Activated CD8-positive, alpha-beta T cell treated with anti-CD3 and anti-CD28 coated beads for 36 hours (primary cell): ENCODE data around the gene MAPK1. TPM values are rescaled to one million over a fixed set of nuclear protein-coding genes. Genes with fewer than 3 reads are reported as not detected.

Source experiments
- ATAC-seq: fragments of 200-7000 bp; cut with Tn5 transposase; one replicate; pipeline ENCODE4 v1.10.0; 2021; ENCODE audit warnings: mild to moderate bottlenecking, moderate library complexity
- CTCF ChIA-PET: fragments of 350-600 bp; sonication (Branson Sonifier 250); formaldehyde crosslinking; loops from one replicate; lab custom pipeline; 2021; ENCODE audit warnings: antibody characterized with exemption; lab: Charles Lee
- POLR2A ChIA-PET: fragments of 350-600 bp; sonication (Branson Sonifier 250); formaldehyde crosslinking; loops from one replicate; lab custom pipeline; 2021; ENCODE audit warnings: antibody characterized with exemption; lab: Charles Lee
- DNase-seq: peaks from one replicate; pipeline ENCODE4 v3.0.0-alpha.2; 2020
- H3K27ac Mint-ChIP-seq: one replicate; pipeline ENCODE4 v1.8.0; 2021; ENCODE audit warnings: mild to moderate bottlenecking, mixed read lengths
- H3K27me3 Mint-ChIP-seq: one replicate; pipeline ENCODE4 v1.8.0; 2021; ENCODE audit warnings: mixed read lengths
- H3K36me3 Mint-ChIP-seq: one replicate; pipeline ENCODE4 v1.8.0; 2021; ENCODE audit warnings: low read depth, mixed read lengths
- H3K4me1 Mint-ChIP-seq: one replicate; pipeline ENCODE4 v1.8.0; 2021; ENCODE audit warnings: low read depth, mixed read lengths
- H3K4me3 Mint-ChIP-seq: one replicate; pipeline ENCODE4 v1.8.0; 2021; ENCODE audit warnings: mild to moderate bottlenecking, moderate library complexity, mixed read lengths
- H3K9me3 Mint-ChIP-seq: one replicate; pipeline ENCODE4 v1.8.0; 2021; ENCODE audit warnings: mixed read lengths
- CTCF ChIP-seq: fragments of 200-600 bp; IDR thresholded peaks from one replicate; pipeline ENCODE4 v1.8.0; 2022; ENCODE audit warnings: antibody characterized with exemption, mild to moderate bottlenecking
- intact Hi-C: fragments of 100-400 bp; cut with micrococcal nuclease; formaldehyde crosslinking; loops from one replicate; pipeline ENCODE4 v1.10.0; 2022
- total RNA-seq, 2 experiments: library from RNA; stranded (reverse); gene quantifications; one replicate each; pipeline ENCODE4 v1.2.3, GENCODE V29; 2021

MAPK1 gene
- total RNA-seq, 2 experiments from 2014 or later, result 87.1 to 93.4 TPM

DNA sequence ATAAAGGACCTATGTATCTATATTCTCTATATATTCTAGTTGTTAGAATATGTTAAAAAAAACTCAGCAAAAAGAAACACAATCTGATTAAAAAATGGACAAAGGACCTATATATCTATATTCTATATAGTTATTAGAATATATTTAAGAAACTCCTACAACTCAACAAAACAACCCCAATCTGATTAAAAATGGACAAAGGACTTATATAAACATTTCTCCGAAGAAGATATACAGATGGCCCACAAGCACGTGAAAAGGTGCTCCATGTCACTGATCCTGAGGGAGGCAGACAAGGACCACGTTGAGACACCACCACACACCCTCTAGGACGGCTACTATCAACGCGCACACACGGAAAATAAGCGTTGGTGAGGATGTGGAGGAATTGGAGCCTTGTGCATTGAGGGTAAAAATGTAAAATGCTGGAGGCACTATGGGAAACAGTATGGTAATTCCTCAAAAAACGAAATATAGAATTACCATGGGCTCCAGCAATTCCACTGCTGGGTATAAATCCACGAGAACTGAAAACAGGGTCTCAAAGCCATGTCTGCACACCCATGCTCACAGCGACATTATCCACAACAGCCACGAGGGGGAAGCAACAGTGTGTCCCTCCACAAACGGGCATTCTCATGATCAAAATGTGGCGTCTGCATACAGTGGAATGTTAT is 154.6 kb downstream of the MAPK1 start:
- intact Hi-C loops, result loop anchor here (2.0 to 5.0 kb wide), 2 partner anchors 224 to 240 kb away; partner anchors contain the start of gene PPM1F
- Mint-ChIP-seq H3K27me3 (no peaks in the 10 kb centered on the region), H3K4me1 (peaks cover 7% of the 10 kb centered on the region), H3K36me3 (no peaks in the 10 kb centered on the region), H3K9me3 (no peaks in the 10 kb centered on the region), H3K4me3 (no peak overlapping the region), H3K27ac (no peak overlapping the region)
- DNase-seq (peak; percentile 76), ATAC-seq (peak; percentile 94)
- ChIA-PET POLR2A (no interaction called here), CTCF (interaction anchor here (0.7 to 2.3 kb wide), 9 partner anchors 14 to 240 kb away, joined by 3 to 8 read pairs (median 3); partner anchors contain the start of gene PPM1F)
- peak; percentile 92 for TF ChIP-seq CTCF

DNA sequence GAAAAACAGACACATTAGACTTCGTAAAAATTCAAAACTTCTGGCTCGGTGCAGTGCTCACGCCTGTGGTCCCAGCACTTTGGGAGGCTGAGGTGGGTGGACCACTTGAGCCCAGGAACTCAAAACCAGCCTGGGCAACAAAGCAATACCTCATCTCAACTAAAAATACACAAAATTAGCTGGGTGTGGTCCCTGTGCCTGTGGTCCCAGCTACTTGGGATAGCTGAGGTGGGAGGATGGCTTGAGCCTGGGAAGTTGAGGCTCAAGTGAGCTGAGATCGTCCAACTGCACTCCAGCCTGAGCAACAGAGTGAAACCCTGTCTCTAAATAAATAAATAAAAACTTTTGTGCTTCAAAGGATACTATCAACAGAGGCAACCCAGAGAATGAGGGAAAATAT is 155.6 kb downstream of the MAPK1 start:
- DNase-seq, result no peak
- TF ChIP-seq CTCF, result no peak
- no peaks in the 10 kb centered on the region for H3K27me3 Mint-ChIP-seq
- H3K27ac Mint-ChIP-seq, result no peak overlapping the region
- ChIA-PET POLR2A (no interaction called here), CTCF (interaction anchor here (1.5 kb wide), 1 partner anchor 226 kb away, joined by 3 read pairs; no protein-coding TSS in a partner anchor)
- no peak for ATAC-seq
- H3K36me3 Mint-ChIP-seq, result no peaks in the 10 kb centered on the region
- intact Hi-C loops, result loop anchor here (2.0 to 5.0 kb wide), 2 partner anchors 225 to 241 kb away; partner anchors contain the start of gene PPM1F
- peaks cover 7% of the 10 kb centered on the region for H3K4me1 Mint-ChIP-seq
- no peaks in the 10 kb centered on the region for H3K9me3 Mint-ChIP-seq
- H3K4me3 Mint-ChIP-seq, result no peak overlapping the region

DNA sequence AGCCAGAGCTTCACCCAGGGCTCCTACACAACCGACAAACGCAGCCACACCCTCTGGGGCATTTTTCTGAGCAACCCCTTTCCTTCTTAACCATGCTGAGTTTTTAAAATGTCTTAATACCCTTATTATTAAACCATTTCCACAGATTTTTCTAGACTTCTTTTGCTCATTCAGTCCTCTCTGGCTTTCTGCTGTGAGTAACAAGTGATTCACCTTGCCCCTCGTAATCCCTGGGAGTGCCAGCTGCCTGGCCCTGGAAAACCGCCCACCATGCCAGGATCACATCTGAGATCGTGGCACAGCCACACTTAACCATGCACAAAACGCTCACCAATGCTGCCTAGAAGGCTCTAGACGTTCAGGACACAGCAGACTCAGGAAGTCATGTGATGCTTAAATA is 157.3 kb downstream of the MAPK1 start:
- no peaks in the 10 kb centered on the region for H3K9me3 Mint-ChIP-seq
- POLR2A ChIA-PET, result no interaction called here
- no peak overlapping the region for H3K4me3 Mint-ChIP-seq
- no peak for TF ChIP-seq CTCF
- H3K4me1 Mint-ChIP-seq, result peaks cover 7% of the 10 kb centered on the region
- ATAC-seq (no peak), DNase-seq (no peak)
- H3K36me3 Mint-ChIP-seq, result no peaks in the 10 kb centered on the region
- H3K27me3 Mint-ChIP-seq, result no peaks in the 10 kb centered on the region
- CTCF ChIA-PET, result interaction anchor here (0.7 to 1.6 kb wide), 2 partner anchors 9 to 19 kb away, joined by 3 to 5 read pairs; no protein-coding TSS in a partner anchor
- H3K27ac Mint-ChIP-seq, result no peak overlapping the region
- intact Hi-C loops, result loop anchor here (5.0 kb wide), 1 partner anchor 227 kb away; no protein-coding TSS in a partner anchor

DNA sequence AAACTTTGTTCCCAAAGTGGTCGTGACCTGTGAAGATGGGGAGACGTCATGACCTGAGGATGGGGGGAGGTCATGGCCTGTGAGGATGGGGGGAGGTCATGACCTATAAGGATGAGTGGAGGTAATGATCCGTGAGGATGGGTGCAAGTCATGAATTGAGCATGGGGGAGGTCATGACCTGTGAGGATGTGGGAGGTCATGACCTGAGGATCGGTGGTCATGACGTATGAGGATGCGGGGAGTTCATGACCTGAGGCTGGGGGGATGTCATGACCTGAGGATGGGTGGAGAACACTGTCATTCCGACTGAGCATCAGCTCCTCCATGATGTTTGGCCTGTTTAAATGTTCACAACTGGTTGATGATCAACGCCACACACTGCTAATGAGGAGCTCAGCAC is 157.8 kb downstream of the MAPK1 start:
- POLR2A ChIA-PET, result no interaction called here
- no peaks in the 10 kb centered on the region for H3K36me3 Mint-ChIP-seq
- intact Hi-C loops, result loop anchor here (5.0 kb wide), 1 partner anchor 228 kb away; no protein-coding TSS in a partner anchor
- no peaks in the 10 kb centered on the region for H3K9me3 Mint-ChIP-seq
- H3K4me3 Mint-ChIP-seq, result no peak overlapping the region
- ATAC-seq (no peak), DNase-seq (no peak)
- H3K27ac Mint-ChIP-seq, result no peak overlapping the region
- TF ChIP-seq CTCF, result no peak
- CTCF ChIA-PET, result interaction anchor here (0.6 to 1.6 kb wide), 2 partner anchors 10 to 624 kb away, joined by 3 to 5 read pairs; no protein-coding TSS in a partner anchor
- no peaks in the 10 kb centered on the region for H3K27me3 Mint-ChIP-seq
- peaks cover 7% of the 10 kb centered on the region for H3K4me1 Mint-ChIP-seq

- DNase-seq, result no peak
- H3K27me3 Mint-ChIP-seq, result no peaks in the 10 kb centered on the region
- H3K27ac Mint-ChIP-seq, result no peak overlapping the region
- ChIA-PET CTCF (interaction anchor here (2.1 kb wide), 1 partner anchor 244 kb away, joined by 16 read pairs; the partner anchor contains the start of gene PPM1F), POLR2A (no interaction called here)
- intact Hi-C loops, result no loop called here
- no peak overlapping the region for H3K4me3 Mint-ChIP-seq
- H3K9me3 Mint-ChIP-seq, result no peaks in the 10 kb centered on the region
- ATAC-seq, result no peak
- H3K36me3 Mint-ChIP-seq, result no peaks in the 10 kb centered on the region
- TF ChIP-seq CTCF, result no peak
- peaks cover 7% of the 10 kb centered on the region for H3K4me1 Mint-ChIP-seq
Observed at GRCh38 chr22:21708960-21709359, 158.5 kb downstream of the MAPK1 start.
